ENCODE results near the gene PPP2R5A.

Gene PPP2R5A

GRCh38 chr1:212257157-212257556, 28.1 kb upstream of the PPP2R5A start:
- DNase-seq (ENCODE audit: low spot score in 2 of 2) (no peak), ATAC-seq (no peak)
- Mint-ChIP-seq H3K27ac (peak overlapping the region; percentile 94), H3K4me1 (peaks cover 54% of the 10 kb centered on the region), H3K4me3 (no peak overlapping the region), H3K36me3 (peaks cover 5% of the 10 kb centered on the region), H3K9me3 (no peaks in the 10 kb centered on the region)

- no peaks in the 10 kb centered on the region for H3K9me3 Mint-ChIP-seq
- no peak overlapping the region for H3K4me3 Mint-ChIP-seq
- peaks cover 35% of the 10 kb centered on the region for H3K4me1 Mint-ChIP-seq
- DNase-seq (ENCODE audit: low spot score in 2 of 2), result no peak
- peak overlapping the region; percentile 50 for H3K27ac Mint-ChIP-seq
- no peak for ATAC-seq
- H3K36me3 Mint-ChIP-seq, result peaks cover 5% of the 10 kb centered on the region
Observed at GRCh38 chr1:212259693-212260480, 25.3 kb upstream of the PPP2R5A start.

- Mint-ChIP-seq H3K4me1 (peaks cover 27% of the 10 kb centered on the region), H3K27ac (peak overlapping the region; percentile 50), H3K4me3 (no peak overlapping the region), H3K36me3 (peaks cover 5% of the 10 kb centered on the region), H3K9me3 (no peaks in the 10 kb centered on the region)
- ATAC-seq, result peak; percentile 89
- no peak for DNase-seq (ENCODE audit: low spot score in 2 of 2)
Observed at GRCh38 chr1:212260557-212261355, 24.5 kb upstream of the PPP2R5A start.

DNA sequence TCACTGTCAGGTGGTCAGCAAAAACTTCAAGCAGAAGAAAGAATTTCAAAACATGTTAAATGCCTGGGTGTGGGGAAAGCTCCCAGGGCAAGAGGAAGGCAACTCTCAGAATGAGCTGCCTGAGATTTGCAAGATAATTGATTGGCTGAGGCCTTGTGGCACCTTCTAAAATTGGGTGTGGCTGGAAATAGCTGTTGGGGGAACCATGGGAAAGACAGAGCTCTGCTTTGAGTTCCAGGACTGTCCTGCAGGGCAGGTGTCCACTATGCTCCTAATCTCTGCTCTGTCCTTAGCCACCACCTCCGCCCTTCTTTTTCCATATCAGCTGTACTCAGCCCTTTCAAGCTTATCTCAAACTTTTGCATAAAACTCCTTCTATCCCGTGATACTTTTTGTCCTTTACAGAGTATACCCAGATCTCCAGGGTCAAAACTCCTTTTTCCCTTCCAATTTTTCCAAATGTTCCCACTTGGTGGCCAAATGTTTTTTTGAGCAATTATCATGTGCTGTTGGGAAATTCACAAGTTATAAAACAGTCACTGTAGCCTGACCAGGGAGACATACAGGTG, 23.8 kb upstream of the PPP2R5A start:
- Mint-ChIP-seq H3K4me1 (peaks cover 20% of the 10 kb centered on the region), H3K4me3 (no peak overlapping the region), H3K9me3 (no peaks in the 10 kb centered on the region), H3K27ac (peak overlapping the region; percentile 26), H3K36me3 (peaks cover 5% of the 10 kb centered on the region)
- DNase-seq (ENCODE audit: low spot score in 2 of 2) (no peak), ATAC-seq (no peak)

DNA sequence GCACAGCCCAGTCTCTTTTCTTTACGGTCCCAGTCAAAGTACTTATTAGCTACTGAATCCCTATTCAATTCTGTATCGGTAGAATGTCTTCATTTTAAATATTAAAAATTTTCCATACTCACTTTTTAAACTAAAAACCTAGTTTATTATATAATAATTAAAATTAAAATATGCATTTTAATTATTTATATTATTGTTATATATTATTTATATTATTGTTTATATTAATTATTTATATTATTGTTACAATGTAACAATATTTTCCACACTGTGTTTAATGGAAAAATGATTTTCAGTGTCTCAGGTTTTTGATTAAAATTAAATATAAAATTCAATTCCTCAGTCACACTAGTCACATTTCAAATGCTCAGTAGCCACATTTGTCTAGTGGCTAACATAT, 18.2 kb upstream of the PPP2R5A start:
- Mint-ChIP-seq H3K9me3 (no peaks in the 10 kb centered on the region), H3K4me1 (peaks cover 6% of the 10 kb centered on the region), H3K36me3 (no peaks in the 10 kb centered on the region), H3K27ac (no peak overlapping the region), H3K4me3 (no peak overlapping the region)
- no peak for DNase-seq (ENCODE audit: low spot score in 2 of 2)
- ATAC-seq, result no peak

- H3K4me1 Mint-ChIP-seq, result peaks cover 6% of the 10 kb centered on the region
- no peaks in the 10 kb centered on the region for H3K9me3 Mint-ChIP-seq
- no peak for ATAC-seq
- H3K4me3 Mint-ChIP-seq, result no peak overlapping the region
- no peak for DNase-seq (ENCODE audit: low spot score in 2 of 2)
- H3K36me3 Mint-ChIP-seq, result no peaks in the 10 kb centered on the region
- no peak overlapping the region for H3K27ac Mint-ChIP-seq
Observed at GRCh38 chr1:212267460-212267859, 17.8 kb upstream of the PPP2R5A start.

DNA sequence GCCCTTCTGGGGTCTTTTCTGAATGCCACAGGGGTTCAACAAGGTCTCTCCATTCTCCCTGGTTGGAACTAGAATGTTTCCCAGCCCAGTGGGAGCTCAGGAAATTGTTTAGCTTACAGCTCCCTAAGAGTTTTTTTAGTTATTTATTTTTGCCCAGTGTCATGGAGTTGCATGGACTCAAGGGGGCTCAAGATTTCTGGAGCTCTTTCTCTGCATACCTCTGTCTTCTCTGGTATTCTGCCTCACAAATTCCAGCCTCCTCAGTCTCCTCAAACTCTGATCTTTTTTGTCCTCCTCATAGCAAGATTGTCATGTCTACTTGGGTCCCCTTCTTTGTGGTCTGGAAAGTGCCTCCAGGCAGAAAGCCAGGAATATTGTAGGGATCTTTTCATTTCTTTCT, 15.9 kb upstream of the PPP2R5A start:
- Mint-ChIP-seq H3K36me3 (no peaks in the 10 kb centered on the region), H3K9me3 (no peaks in the 10 kb centered on the region), H3K27ac (no peak overlapping the region), H3K4me1 (peaks cover 6% of the 10 kb centered on the region), H3K4me3 (no peak overlapping the region)
- DNase-seq (ENCODE audit: low spot score in 2 of 2) (peak in 1 of 2 donors; percentile 6), ATAC-seq (no peak)

- peaks cover 6% of the 10 kb centered on the region for H3K4me1 Mint-ChIP-seq
- H3K4me3 Mint-ChIP-seq, result no peak overlapping the region
- no peak overlapping the region for H3K27ac Mint-ChIP-seq
- ATAC-seq (no peak), DNase-seq (ENCODE audit: low spot score in 2 of 2) (peak in 1 of 2 donors; percentile 35)
- H3K9me3 Mint-ChIP-seq, result no peaks in the 10 kb centered on the region
- H3K36me3 Mint-ChIP-seq, result no peaks in the 10 kb centered on the region
Observed at GRCh38 chr1:212270564-212270963, 14.6 kb upstream of the PPP2R5A start.

DNA sequence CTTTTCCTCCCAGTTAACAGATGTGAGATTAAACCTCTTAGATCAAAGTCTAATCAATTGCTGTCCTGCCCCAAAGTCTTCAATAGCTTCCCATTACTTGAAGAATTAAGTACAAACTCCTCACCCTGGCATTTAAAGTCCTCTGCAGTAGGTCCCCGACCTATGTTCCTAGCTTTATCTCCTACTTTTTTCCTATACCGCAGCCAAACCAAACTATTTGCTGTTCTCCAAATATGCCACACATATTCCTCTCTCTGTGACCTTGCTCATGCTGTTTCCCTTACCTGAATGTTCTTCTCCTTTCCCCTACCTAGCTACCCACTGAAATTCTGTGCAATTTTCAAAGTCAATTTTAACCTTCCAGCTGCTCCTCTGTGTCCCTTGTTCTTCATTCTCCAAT, 14.0 kb upstream of the PPP2R5A start:
- no peak overlapping the region for H3K27ac Mint-ChIP-seq
- DNase-seq (ENCODE audit: low spot score in 2 of 2), result peak in 1 of 2 donors; percentile 2
- no peaks in the 10 kb centered on the region for H3K9me3 Mint-ChIP-seq
- no peak for ATAC-seq
- no peak overlapping the region for H3K4me3 Mint-ChIP-seq
- peaks cover 6% of the 10 kb centered on the region for H3K4me1 Mint-ChIP-seq
- no peaks in the 10 kb centered on the region for H3K36me3 Mint-ChIP-seq

DNA sequence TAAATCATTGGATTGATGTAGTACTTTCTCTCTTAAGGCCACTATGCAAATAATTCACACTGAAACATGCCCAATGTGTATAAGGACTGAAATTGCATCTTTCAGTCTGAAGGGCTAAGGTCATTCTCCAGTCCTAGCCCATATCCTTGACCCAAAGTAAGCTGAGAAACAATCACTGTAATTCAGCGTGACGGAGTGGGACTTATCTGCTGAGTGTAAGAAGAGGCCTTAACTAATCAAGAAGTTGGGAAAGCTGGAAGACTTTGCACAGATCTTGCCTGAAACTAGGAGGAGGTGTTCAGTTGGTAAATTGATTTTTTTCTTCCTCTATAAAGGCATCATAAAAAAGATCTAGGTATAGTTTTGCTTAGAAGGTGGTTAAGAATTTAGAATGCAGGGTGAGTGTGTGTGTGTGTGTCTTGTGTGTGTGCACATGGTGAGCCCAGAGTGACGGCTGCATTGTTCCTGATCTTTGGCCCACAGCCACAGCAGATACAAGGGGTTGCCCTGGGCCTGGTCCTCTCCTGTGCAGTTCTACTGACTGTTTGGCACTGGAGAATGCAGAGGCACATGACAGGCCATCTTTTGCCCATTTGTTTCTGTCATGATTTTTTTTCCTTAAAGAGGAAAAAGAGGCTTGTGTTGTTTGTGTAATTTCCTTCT, 13.3 kb upstream of the PPP2R5A start:
- Mint-ChIP-seq H3K4me1 (peaks cover 6% of the 10 kb centered on the region), H3K27ac (no peak overlapping the region), H3K4me3 (no peak overlapping the region), H3K9me3 (no peaks in the 10 kb centered on the region), H3K36me3 (no peaks in the 10 kb centered on the region)
- DNase-seq (ENCODE audit: low spot score in 2 of 2), result peak in 1 of 2 donors; percentile 15
- ATAC-seq, result no peak

- Mint-ChIP-seq H3K27ac (no peak overlapping the region), H3K36me3 (peaks cover 14% of the 10 kb centered on the region), H3K4me3 (no peak overlapping the region), H3K4me1 (peaks cover 24% of the 10 kb centered on the region), H3K9me3 (no peaks in the 10 kb centered on the region)
- no peak for ATAC-seq
- no peak for DNase-seq (ENCODE audit: low spot score in 2 of 2)
Observed at GRCh38 chr1:212281590-212281989, 3.6 kb upstream of the PPP2R5A start.

- ATAC-seq (no peak), DNase-seq (ENCODE audit: low spot score in 2 of 2) (no peak)
- no peaks in the 10 kb centered on the region for H3K9me3 Mint-ChIP-seq
- H3K36me3 Mint-ChIP-seq, result peaks cover 16% of the 10 kb centered on the region
- peak overlapping the region; percentile 94 for H3K4me3 Mint-ChIP-seq
- H3K27ac Mint-ChIP-seq, result peak overlapping the region; percentile 95
- H3K4me1 Mint-ChIP-seq, result peaks cover 33% of the 10 kb centered on the region
Observed at GRCh38 chr1:212283741-212284140, 1.5 kb upstream of the PPP2R5A start.

GRCh38 chr1:212284332-212284743, 872 bp upstream of the PPP2R5A start:
- ATAC-seq (no peak), DNase-seq (ENCODE audit: low spot score in 2 of 2) (no peak)
- Mint-ChIP-seq H3K36me3 (peaks cover 16% of the 10 kb centered on the region), H3K4me1 (peaks cover 39% of the 10 kb centered on the region), H3K27ac (peak overlapping the region; percentile 95), H3K9me3 (no peaks in the 10 kb centered on the region), H3K4me3 (peak overlapping the region; percentile 94)

- Mint-ChIP-seq H3K9me3 (no peaks in the 10 kb centered on the region), H3K36me3 (peaks cover 16% of the 10 kb centered on the region), H3K4me1 (peaks cover 52% of the 10 kb centered on the region), H3K4me3 (peak overlapping the region; percentile 94), H3K27ac (peak overlapping the region; percentile 95)
- ATAC-seq (peak; percentile 36), DNase-seq (ENCODE audit: low spot score in 2 of 2) (peak; percentile 66 to 88)
Observed at GRCh38 chr1:212285685-212286555, 710 bp downstream of the PPP2R5A start.
